ENCODE results near the gene FAU.

Gene FAU

GRCh38 chr11:65163684-65164083, 41.8 kb upstream of the FAU start:
- DNase-seq (ENCODE audit: low read depth) = no peak
- H3K4me3 ChIP-seq (ENCODE audit: low read depth, low read length) = no peak overlapping the region
- no peak for TF ChIP-seq CTCF (IDR thresholded peaks at IDR 0.05; ENCODE audit: low read depth, low read length, missing control alignments)

- no peak for TF ChIP-seq CTCF (IDR thresholded peaks at IDR 0.05; ENCODE audit: low read depth, low read length, missing control alignments)
- H3K4me3 ChIP-seq (ENCODE audit: low read depth, low read length) = no peak overlapping the region
Measured at GRCh38 chr11:65160643-65161042, 38.7 kb upstream of the FAU start.

GRCh38 chr11:65159012-65159411, 37.1 kb upstream of the FAU start:
- H3K4me3 ChIP-seq (ENCODE audit: low read depth, low read length) = no peak overlapping the region
- peak; percentile 61 for DNase-seq (ENCODE audit: low read depth)
- TF ChIP-seq CTCF (IDR thresholded peaks at IDR 0.05; ENCODE audit: low read depth, low read length, missing control alignments) = no peak

More at GRCh38 chr11:65160643-65161042, 38.7 kb upstream of the FAU start:
- DNase-seq (ENCODE audit: low read depth) = no peak

- no peak for DNase-seq (ENCODE audit: low read depth)
- no peak for TF ChIP-seq CTCF (IDR thresholded peaks at IDR 0.05; ENCODE audit: low read depth, low read length, missing control alignments)
- no peak overlapping the region for H3K4me3 ChIP-seq (ENCODE audit: low read depth, low read length)
Measured at GRCh38 chr11:65157336-65157735, 35.4 kb upstream of the FAU start.

- DNase-seq (ENCODE audit: low read depth) = no peak
- TF ChIP-seq CTCF (IDR thresholded peaks at IDR 0.05; ENCODE audit: low read depth, low read length, missing control alignments) = no peak
- H3K4me3 ChIP-seq (ENCODE audit: low read depth, low read length) = no peak overlapping the region
Measured at GRCh38 chr11:65156926-65157325, 35.0 kb upstream of the FAU start.

GRCh38 chr11:65156256-65156655, 34.3 kb upstream of the FAU start:
- no peak for TF ChIP-seq CTCF (IDR thresholded peaks at IDR 0.05; ENCODE audit: low read depth, low read length, missing control alignments)
- H3K4me3 ChIP-seq (ENCODE audit: low read depth, low read length) = no peak overlapping the region
- DNase-seq (ENCODE audit: low read depth) = no peak

GRCh38 chr11:65152122-65152521, 30.2 kb upstream of the FAU start:
- no peak overlapping the region for H3K4me3 ChIP-seq (ENCODE audit: low read depth, low read length)
- no peak for DNase-seq (ENCODE audit: low read depth)
- TF ChIP-seq CTCF (IDR thresholded peaks at IDR 0.05; ENCODE audit: low read depth, low read length, missing control alignments) = no peak

Data from GM12864 (cell line).